Mucosa of stomach (tissue), 1 donor: ENCODE measurements around the gene CMIP.

Experiments used
- H3K27me3 ChIP-seq: one replicate; pipeline ENCODE4 v1.7.0; 2013; ENCODE audit warnings: mild to moderate bottlenecking, low read length; ENCODE audit not compliant: control insufficient read depth, insufficient read depth
- H3K36me3 ChIP-seq: one replicate; pipeline ENCODE4 v1.7.0; 2013; ENCODE audit warnings: low read length; ENCODE audit not compliant: control insufficient read depth, insufficient read depth
- H3K4me1 ChIP-seq: one replicate; pipeline ENCODE4 v1.7.0; 2013; ENCODE audit warnings: mild to moderate bottlenecking, low read length; ENCODE audit not compliant: control insufficient read depth, insufficient read depth
- H3K4me3 ChIP-seq: one replicate; pipeline ENCODE4 v1.7.0; 2013; ENCODE audit warnings: low read length
- H3K9ac ChIP-seq: one replicate; pipeline ENCODE4 v1.7.0; 2013; ENCODE audit warnings: mild to moderate bottlenecking, low read length, moderate library complexity
- H3K9me3 ChIP-seq: one replicate; pipeline ENCODE4 v1.7.0; 2013; ENCODE audit warnings: mild to moderate bottlenecking, low read length, moderate library complexity; ENCODE audit not compliant: control insufficient read depth
- donor health status: Pancreatic carcinoma.

The CMIP gene

GRCh38 chr16:81586417-81586816 lies 141.8 kb downstream of the CMIP start:
- Histone ChIP-seq H3K4me1 (peaks cover 63% of the 10 kb centered on the region), H3K36me3 (no peaks in the 10 kb centered on the region), H3K27me3 (no peaks in the 10 kb centered on the region), H3K4me3 (no peak overlapping the region), H3K9me3 (no peaks in the 10 kb centered on the region), H3K9ac (no peak overlapping the region)

GRCh38 chr16:81586977-81587625 lies 142.5 kb downstream of the CMIP start:
- no peak overlapping the region for H3K9ac ChIP-seq
- H3K9me3 ChIP-seq = no peaks in the 10 kb centered on the region
- no peaks in the 10 kb centered on the region for H3K36me3 ChIP-seq
- H3K4me1 ChIP-seq = peaks cover 63% of the 10 kb centered on the region
- H3K27me3 ChIP-seq = no peaks in the 10 kb centered on the region
- no peak overlapping the region for H3K4me3 ChIP-seq

- no peaks in the 10 kb centered on the region for H3K9me3 ChIP-seq
- H3K9ac ChIP-seq = no peak overlapping the region
- H3K4me3 ChIP-seq = no peak overlapping the region
- H3K27me3 ChIP-seq = no peaks in the 10 kb centered on the region
- H3K4me1 ChIP-seq = peaks cover 63% of the 10 kb centered on the region
- no peaks in the 10 kb centered on the region for H3K36me3 ChIP-seq
Measured at GRCh38 chr16:81587626-81588160, 143.1 kb downstream of the CMIP start.

- H3K4me3 ChIP-seq = no peak overlapping the region
- H3K36me3 ChIP-seq = no peaks in the 10 kb centered on the region
- no peak overlapping the region for H3K9ac ChIP-seq
- H3K9me3 ChIP-seq = no peaks in the 10 kb centered on the region
- H3K4me1 ChIP-seq = peaks cover 61% of the 10 kb centered on the region
- no peaks in the 10 kb centered on the region for H3K27me3 ChIP-seq
Measured at GRCh38 chr16:81588326-81589081, 143.9 kb downstream of the CMIP start.

- Histone ChIP-seq H3K27me3 (no peaks in the 10 kb centered on the region), H3K4me3 (no peak overlapping the region), H3K9ac (no peak overlapping the region), H3K4me1 (peaks cover 45% of the 10 kb centered on the region), H3K36me3 (no peaks in the 10 kb centered on the region), H3K9me3 (no peaks in the 10 kb centered on the region)
Measured at GRCh38 chr16:81589975-81590650, 145.5 kb downstream of the CMIP start.

GRCh38 chr16:81590714-81591544 lies 146.3 kb downstream of the CMIP start:
- no peaks in the 10 kb centered on the region for H3K36me3 ChIP-seq
- no peak overlapping the region for H3K4me3 ChIP-seq

GRCh38 chr16:81591545-81591870 lies 146.9 kb downstream of the CMIP start:
- Histone ChIP-seq H3K9ac (no peak overlapping the region), H3K4me1 (peaks cover 33% of the 10 kb centered on the region), H3K4me3 (no peak overlapping the region), H3K9me3 (no peaks in the 10 kb centered on the region), H3K27me3 (no peaks in the 10 kb centered on the region), H3K36me3 (no peaks in the 10 kb centered on the region)

More at GRCh38 chr16:81590714-81591544, 146.3 kb downstream of the CMIP start:
- no peaks in the 10 kb centered on the region for H3K27me3 ChIP-seq
- H3K9ac ChIP-seq = no peak overlapping the region
- H3K9me3 ChIP-seq = no peaks in the 10 kb centered on the region
- peaks cover 37% of the 10 kb centered on the region for H3K4me1 ChIP-seq

GRCh38 chr16:81592353-81592866 lies 147.8 kb downstream of the CMIP start:
- H3K27me3 ChIP-seq = no peaks in the 10 kb centered on the region
- no peak overlapping the region for H3K9ac ChIP-seq
- no peaks in the 10 kb centered on the region for H3K9me3 ChIP-seq
- H3K36me3 ChIP-seq = no peaks in the 10 kb centered on the region
- no peak overlapping the region for H3K4me3 ChIP-seq
- H3K4me1 ChIP-seq = peaks cover 35% of the 10 kb centered on the region

GRCh38 chr16:81593481-81593880 lies 148.9 kb downstream of the CMIP start:
- Histone ChIP-seq H3K27me3 (no peaks in the 10 kb centered on the region), H3K36me3 (no peaks in the 10 kb centered on the region), H3K9me3 (no peaks in the 10 kb centered on the region), H3K4me3 (no peak overlapping the region), H3K9ac (no peak overlapping the region), H3K4me1 (peaks cover 39% of the 10 kb centered on the region)

GRCh38 chr16:81595629-81596292 lies 151.2 kb downstream of the CMIP start:
- H3K27me3 ChIP-seq = no peaks in the 10 kb centered on the region
- no peak overlapping the region for H3K4me3 ChIP-seq
- no peaks in the 10 kb centered on the region for H3K9me3 ChIP-seq
- no peak overlapping the region for H3K9ac ChIP-seq
- no peaks in the 10 kb centered on the region for H3K36me3 ChIP-seq
- H3K4me1 ChIP-seq = peaks cover 56% of the 10 kb centered on the region

- Histone ChIP-seq H3K4me3 (no peak overlapping the region), H3K9me3 (no peaks in the 10 kb centered on the region), H3K27me3 (no peaks in the 10 kb centered on the region), H3K36me3 (no peaks in the 10 kb centered on the region), H3K4me1 (peaks cover 48% of the 10 kb centered on the region), H3K9ac (no peak overlapping the region)
Measured at GRCh38 chr16:81597079-81597658, 152.6 kb downstream of the CMIP start.
